GM12872 (cell line): ENCODE measurements around the gene CCDC201.
A peak's percentile ranks its signal among the peaks of the same experiment; 100 is the strongest.

Source experiments
- CTCF ChIP-seq: IDR thresholded peaks from 3 replicates; pipeline ENCODE4 v1.5.1; 2011; ENCODE audit warnings: low read depth, mild to moderate bottlenecking, low read length, moderate library complexity; ENCODE audit not compliant: insufficient read depth

The CCDC201 gene

GRCh38 chr7:45917658-45918057, 44.8 kb upstream of the CCDC201 start:
- TF ChIP-seq CTCF, result peak; percentile 92

- TF ChIP-seq CTCF, result no peak
These were observed 44.2 kb upstream of the CCDC201 start for GRCh38 chr7:45917064-45917463.

- TF ChIP-seq CTCF, result no peak
These were observed 42.7 kb upstream of the CCDC201 start for GRCh38 chr7:45915606-45916005.

- no peak for TF ChIP-seq CTCF
These were observed 42.0 kb upstream of the CCDC201 start for GRCh38 chr7:45914911-45915310.

GRCh38 chr7:45912972-45913371, 40.1 kb upstream of the CCDC201 start:
- no peak for TF ChIP-seq CTCF

GRCh38 chr7:45911311-45911710, 38.4 kb upstream of the CCDC201 start:
- no peak for TF ChIP-seq CTCF

GRCh38 chr7:45910855-45911254, 38.0 kb upstream of the CCDC201 start:
- no peak for TF ChIP-seq CTCF

- no peak for TF ChIP-seq CTCF
These were observed 36.7 kb upstream of the CCDC201 start for GRCh38 chr7:45909561-45909960.
